NCI-H1436 treated with DMSO at 0.1 percent for 48 hours (cell line): ENCODE data around the gene ICAM3.
"Not testable (repeated sequence)": the region's sequence is repeated elsewhere in the genome, so short reads cannot be mapped to it uniquely, and the experiment has no call there.

Source experiments
- DNase-seq: peaks from one replicate; lab custom pipeline; 2025; lab: John Stamatoyannopoulos, UW

The ICAM3 gene

GRCh38 chr19:10346509-10346908 is 7.1 kb upstream of the ICAM3 start:
- no peak for DNase-seq

- DNase-seq = no peak
These were observed 5.4 kb upstream of the ICAM3 start for GRCh38 chr19:10344780-10345179.

GRCh38 chr19:10343495-10343894 is 4.1 kb upstream of the ICAM3 start:
- no peak for DNase-seq

GRCh38 chr19:10339977-10340376 is 553 bp upstream of the ICAM3 start:
- DNase-seq = no peak

- no peak for DNase-seq
These were observed 484 bp downstream of the ICAM3 start for GRCh38 chr19:10338940-10339339.

GRCh38 chr19:10336725-10337124 is 2.7 kb downstream of the ICAM3 start:
- not testable (repeated sequence) for DNase-seq

GRCh38 chr19:10335352-10335985 is 4.0 kb downstream of the ICAM3 start:
- DNase-seq = no peak

- DNase-seq = peak; percentile 5
These were observed 4.7 kb downstream of the ICAM3 start for GRCh38 chr19:10334588-10335351.

GRCh38 chr19:10333758-10334587 is 5.5 kb downstream of the ICAM3 start:
- DNase-seq = no peak

- peak; percentile 72 for DNase-seq
These were observed 6.3 kb downstream of the ICAM3 start, which contains the start of gene RAVER1 for GRCh38 chr19:10332965-10333757. TSS of gene RAVER1 (minus strand) at chr19:10333529. CDS start at chr19:10333507, 22 bp downstream.

- DNase-seq = no peak
These were observed 7.1 kb downstream of the ICAM3 start for GRCh38 chr19:10332158-10332964.

GRCh38 chr19:10329555-10329954 is 9.9 kb downstream of the ICAM3 start:
- DNase-seq = no peak

GRCh38 chr19:10328558-10329429 is 10.6 kb downstream of the ICAM3 start:
- DNase-seq = no peak

GRCh38 chr19:10327793-10328192 is 11.6 kb downstream of the ICAM3 start:
- no peak for DNase-seq

- no peak for DNase-seq
These were observed 13.7 kb downstream of the ICAM3 start for GRCh38 chr19:10325732-10326131.

- no peak for DNase-seq
These were observed 17.3 kb downstream of the ICAM3 start for GRCh38 chr19:10321874-10322835.

GRCh38 chr19:10321417-10321797 is 18.0 kb downstream of the ICAM3 start:
- DNase-seq = no peak

- DNase-seq = no peak
These were observed 18.6 kb downstream of the ICAM3 start for GRCh38 chr19:10320602-10321416.
